Smooth muscle cell (in vitro differentiated cells): Measurements from ENCODE around the gene ADGRA3. TPM values are rescaled to one million over a fixed set of nuclear protein-coding genes. Genes with fewer than 3 reads are reported as not detected.
A peak's percentile ranks its signal among the peaks of the same experiment; 100 is the strongest.

ENCODE experiments used
- DNase-seq: peaks from one replicate; lab custom pipeline; 2025; ENCODE audit not compliant: unreplicated experiment; lab: John Stamatoyannopoulos, UW
- H2AFZ ChIP-seq: fragments of 200-600 bp; sonication (generic); 2 replicates; pipeline ENCODE4 v1.6.0; 2016; ENCODE audit warnings: antibody characterized with exemption, low read depth, mild to moderate bottlenecking
- H3F3A ChIP-seq: fragments of 200-600 bp; sonication (generic); 2 replicates; pipeline ENCODE4 v1.6.0; 2017; ENCODE audit warnings: antibody characterized with exemption, low read depth
- H3K27ac ChIP-seq: fragments of 200-600 bp; sonication (generic); 2 replicates; pipeline ENCODE4 v1.5.1; 2016; ENCODE audit warnings: low read depth, mild to moderate bottlenecking
- H3K27me3 ChIP-seq: fragments of 200-600 bp; sonication (generic); 2 replicates; pipeline ENCODE4 v1.6.1; 2016; ENCODE audit warnings: low read depth, mild to moderate bottlenecking
- H3K36me3 ChIP-seq: fragments of 200-600 bp; sonication (generic); 2 replicates; pipeline ENCODE4 v1.5.1; 2016; ENCODE audit warnings: low read depth
- H3K4me1 ChIP-seq: fragments of 200-600 bp; sonication (generic); 2 replicates; pipeline ENCODE4 v1.5.1; 2016; ENCODE audit warnings: low read depth
- H3K4me2 ChIP-seq: fragments of 200-600 bp; sonication (generic); 2 replicates; pipeline ENCODE4 v1.6.0; 2016; ENCODE audit warnings: mild to moderate bottlenecking
- H3K4me3 ChIP-seq: fragments of 200-600 bp; sonication (generic); 2 replicates; pipeline ENCODE4 v1.5.1; 2016; ENCODE audit warnings: mild to moderate bottlenecking
- H3K79me2 ChIP-seq: fragments of 200-600 bp; sonication (generic); 2 replicates; pipeline ENCODE4 v1.6.0; 2016; ENCODE audit warnings: low read depth, mild to moderate bottlenecking
- H3K9ac ChIP-seq: fragments of 200-600 bp; sonication (generic); 2 replicates; pipeline ENCODE4 v1.6.0; 2016; ENCODE audit warnings: low read depth
- H3K9me3 ChIP-seq: fragments of 200-600 bp; sonication (generic); replicated peaks from 2 replicates; pipeline ENCODE4 v1.5.1; 2016; ENCODE audit warnings: low read depth
- H4K20me1 ChIP-seq: fragments of 200-600 bp; sonication (generic); 2 replicates; pipeline ENCODE4 v1.6.0; 2016; ENCODE audit warnings: low read depth
- WGBS: methylation state at CpG from one replicate; pipeline ENCODE4 v1.1.7; 2016; ENCODE audit warnings: low lambda C conversion rate; 5-methylcytosine and 5-hydroxymethylcytosine counted together
- polyA plus RNA-seq: library from polyadenylated mRNA; unstranded; fragments of >200 nt; fragmentation: Nextera tagmentation; extraction: Ambion mirVana; gene quantifications from 2 replicates; pipeline ENCODE4 v1.2.1, GENCODE V29; 2016
- total RNA-seq: library from RNA; depleted of rRNA; stranded (reverse); fragments of >200 nt; gene quantifications from 2 replicates; pipeline ENCODE4 v1.2.3, GENCODE V29; 2014
- TF ChIP-seq, protein P1 (sequence below): fragments of 200-600 bp; sonication (generic); IDR thresholded peaks from 2 replicates; pipeline ENCODE4 v1.5.1; 2017; ENCODE audit warnings: borderline replicate concordance, mild to moderate bottlenecking, antibody characterized with exemption; ENCODE audit not compliant: insufficient read depth, poor library complexity, severe bottlenecking

The ADGRA3 gene
- total and polyA plus RNA-seq, 2 experiments from 2014 or later: 24.4 to 54.8 TPM

DNA sequence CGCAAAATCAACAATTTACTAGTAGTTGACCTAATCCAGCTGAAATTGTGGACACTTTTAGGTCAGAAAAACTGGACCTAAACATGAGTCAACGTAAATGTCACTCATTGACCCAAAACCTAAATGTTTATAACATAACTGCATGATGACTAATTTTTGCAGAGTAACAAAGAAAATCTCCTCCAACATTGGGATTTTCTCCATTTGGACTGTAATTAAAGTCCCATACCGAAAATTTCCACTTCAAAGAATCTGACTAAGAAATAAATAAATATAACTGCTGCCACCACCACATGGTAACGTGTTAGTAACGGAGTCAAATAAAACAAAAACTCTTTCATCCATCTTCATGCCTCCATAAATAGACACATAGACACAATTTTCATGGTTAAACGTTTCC, 1.9 kb downstream of the ADGRA3 start:
- Histone ChIP-seq H3K27ac (peak overlapping the region; percentile 79), H3K4me2 (peak overlapping the region; percentile 86), H2AFZ (no peak overlapping the region), H4K20me1 (peaks cover 43% of the 10 kb centered on the region), H3K36me3 (no peaks in the 10 kb centered on the region), H3K9me3 (no peaks in the 10 kb centered on the region), H3K27me3 (no peaks in the 10 kb centered on the region), H3K79me2 (peaks cover 36% of the 10 kb centered on the region), H3F3A (no peaks in the 10 kb centered on the region), H3K4me3 (peak overlapping the region; percentile 67), H3K4me1 (no peaks in the 10 kb centered on the region), H3K9ac (peak overlapping the region; percentile 60)
- WGBS: 23% methylated on average over 6 of the region's 6 CpGs
- DNase-seq: no peak
- TF ChIP-seq, protein P1, sequence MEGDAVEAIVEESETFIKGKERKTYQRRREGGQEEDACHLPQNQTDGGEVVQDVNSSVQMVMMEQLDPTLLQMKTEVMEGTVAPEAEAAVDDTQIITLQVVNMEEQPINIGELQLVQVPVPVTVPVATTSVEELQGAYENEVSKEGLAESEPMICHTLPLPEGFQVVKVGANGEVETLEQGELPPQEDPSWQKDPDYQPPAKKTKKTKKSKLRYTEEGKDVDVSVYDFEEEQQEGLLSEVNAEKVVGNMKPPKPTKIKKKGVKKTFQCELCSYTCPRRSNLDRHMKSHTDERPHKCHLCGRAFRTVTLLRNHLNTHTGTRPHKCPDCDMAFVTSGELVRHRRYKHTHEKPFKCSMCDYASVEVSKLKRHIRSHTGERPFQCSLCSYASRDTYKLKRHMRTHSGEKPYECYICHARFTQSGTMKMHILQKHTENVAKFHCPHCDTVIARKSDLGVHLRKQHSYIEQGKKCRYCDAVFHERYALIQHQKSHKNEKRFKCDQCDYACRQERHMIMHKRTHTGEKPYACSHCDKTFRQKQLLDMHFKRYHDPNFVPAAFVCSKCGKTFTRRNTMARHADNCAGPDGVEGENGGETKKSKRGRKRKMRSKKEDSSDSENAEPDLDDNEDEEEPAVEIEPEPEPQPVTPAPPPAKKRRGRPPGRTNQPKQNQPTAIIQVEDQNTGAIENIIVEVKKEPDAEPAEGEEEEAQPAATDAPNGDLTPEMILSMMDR: no peak

DNA sequence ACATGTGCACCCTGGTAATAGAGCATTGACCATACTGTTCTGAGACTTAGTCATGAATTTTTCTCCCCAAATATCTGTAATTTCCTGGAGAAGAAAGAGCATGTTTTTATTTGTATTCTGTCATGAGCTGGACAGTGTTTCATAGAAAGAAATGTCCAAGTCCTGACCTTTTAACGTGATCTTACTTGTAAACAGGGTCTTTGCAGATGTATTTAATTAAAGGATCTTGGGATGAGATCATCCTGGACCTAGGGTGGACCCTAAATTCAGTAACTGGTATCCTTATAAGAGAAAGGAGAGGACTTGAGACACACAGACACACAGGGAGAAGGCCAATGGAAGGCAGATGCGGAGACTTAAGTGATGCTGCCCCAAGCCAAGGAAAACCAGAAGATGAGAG, 3.6 kb downstream of the ADGRA3 start:
- Histone ChIP-seq H3K79me2 (peaks cover 39% of the 10 kb centered on the region), H3K27ac (no peak overlapping the region), H3K9me3 (no peaks in the 10 kb centered on the region), H3K4me1 (no peaks in the 10 kb centered on the region), H3K4me2 (no peak overlapping the region), H3F3A (no peaks in the 10 kb centered on the region), H3K36me3 (no peaks in the 10 kb centered on the region), H3K9ac (no peak overlapping the region), H3K4me3 (no peak overlapping the region), H3K27me3 (no peaks in the 10 kb centered on the region), H4K20me1 (peaks cover 59% of the 10 kb centered on the region), H2AFZ (no peak overlapping the region)
- 65% methylated on average over 2 of the region's 2 CpGs for whole genome bisulfite sequencing
- no peak for DNase-seq
- TF ChIP-seq, protein P1: no peak

DNA sequence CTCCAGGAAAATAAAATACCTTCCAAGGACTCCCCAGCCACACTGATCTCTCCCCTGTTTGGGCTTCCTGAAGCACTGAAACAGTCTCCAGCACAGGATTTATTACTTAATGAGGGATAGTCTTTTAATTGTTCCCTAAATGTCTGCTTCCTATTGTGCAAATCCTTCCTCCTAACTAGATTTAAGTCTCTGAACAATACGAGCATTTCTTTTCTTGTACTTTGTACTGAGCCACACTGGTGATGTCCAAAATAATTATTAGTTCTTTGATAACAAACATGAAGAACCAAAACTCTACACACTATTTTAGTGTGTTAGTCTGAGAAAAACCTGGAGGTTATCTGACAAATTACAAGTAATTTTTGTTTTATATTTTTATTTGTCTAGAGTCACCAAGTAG, 5.1 kb downstream of the ADGRA3 start:
- no peak for DNase-seq
- Histone ChIP-seq H3K4me2 (no peak overlapping the region), H3F3A (no peaks in the 10 kb centered on the region), H2AFZ (no peak overlapping the region), H3K4me1 (no peaks in the 10 kb centered on the region), H3K79me2 (peaks cover 47% of the 10 kb centered on the region), H3K36me3 (no peaks in the 10 kb centered on the region), H3K27ac (no peak overlapping the region), H4K20me1 (peaks cover 75% of the 10 kb centered on the region), H3K27me3 (no peaks in the 10 kb centered on the region), H3K9me3 (no peaks in the 10 kb centered on the region), H3K4me3 (no peak overlapping the region), H3K9ac (no peak overlapping the region)
- WGBS: 83% methylated on average over 1 of the region's 1 CpG
- TF ChIP-seq, protein P1: no peak

DNA sequence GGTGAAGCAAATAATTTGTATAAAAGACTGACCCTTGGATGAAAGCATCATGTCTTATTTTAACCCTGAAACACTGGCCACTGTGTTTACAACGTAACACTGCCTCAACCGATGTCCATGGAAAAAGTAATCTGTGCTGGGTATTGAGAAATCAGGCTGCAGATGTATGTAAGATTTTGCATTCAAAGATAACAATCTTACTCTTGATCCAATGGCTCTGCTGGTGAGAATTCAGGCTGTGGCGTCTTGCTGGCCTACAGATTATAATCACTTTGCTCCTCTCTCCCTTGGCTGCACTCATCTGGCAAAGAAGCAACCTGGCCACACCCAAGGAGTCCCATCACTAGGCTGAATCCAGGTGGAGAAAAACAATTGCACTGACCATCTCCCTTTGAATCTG, 7.5 kb downstream of the ADGRA3 start:
- peaks cover 93% of the 10 kb centered on the region for H4K20me1 ChIP-seq
- no peak overlapping the region for H2AFZ ChIP-seq
- H3K79me2 ChIP-seq: peaks cover 61% of the 10 kb centered on the region
- TF ChIP-seq, protein P1: no peak
- 59% methylated on average over 3 of the region's 3 CpGs for WGBS
- H3K9ac ChIP-seq: no peak overlapping the region
- no peaks in the 10 kb centered on the region for H3K36me3 ChIP-seq
- H3K4me3 ChIP-seq: no peak overlapping the region
- H3K9me3 ChIP-seq: no peaks in the 10 kb centered on the region
- DNase-seq: no peak
- no peaks in the 10 kb centered on the region for H3F3A ChIP-seq
- H3K27ac ChIP-seq: no peak overlapping the region
- H3K4me1 ChIP-seq: no peaks in the 10 kb centered on the region
- no peak overlapping the region for H3K4me2 ChIP-seq
- no peaks in the 10 kb centered on the region for H3K27me3 ChIP-seq
